Fibroblast of skin of left biceps (primary cell): Measurements from ENCODE around the gene PTGES3.
"Not testable (repeated sequence)": the region's sequence is repeated elsewhere in the genome, so short reads cannot be mapped to it uniquely, and the experiment has no call there.

Source experiments
- DNase-seq, 2 experiments: peaks; one replicate each; pipeline ENCODE4 v3.0.0-alpha.2; 2013; ENCODE audit warnings: low read depth in 2 of 2

Gene PTGES3

DNA sequence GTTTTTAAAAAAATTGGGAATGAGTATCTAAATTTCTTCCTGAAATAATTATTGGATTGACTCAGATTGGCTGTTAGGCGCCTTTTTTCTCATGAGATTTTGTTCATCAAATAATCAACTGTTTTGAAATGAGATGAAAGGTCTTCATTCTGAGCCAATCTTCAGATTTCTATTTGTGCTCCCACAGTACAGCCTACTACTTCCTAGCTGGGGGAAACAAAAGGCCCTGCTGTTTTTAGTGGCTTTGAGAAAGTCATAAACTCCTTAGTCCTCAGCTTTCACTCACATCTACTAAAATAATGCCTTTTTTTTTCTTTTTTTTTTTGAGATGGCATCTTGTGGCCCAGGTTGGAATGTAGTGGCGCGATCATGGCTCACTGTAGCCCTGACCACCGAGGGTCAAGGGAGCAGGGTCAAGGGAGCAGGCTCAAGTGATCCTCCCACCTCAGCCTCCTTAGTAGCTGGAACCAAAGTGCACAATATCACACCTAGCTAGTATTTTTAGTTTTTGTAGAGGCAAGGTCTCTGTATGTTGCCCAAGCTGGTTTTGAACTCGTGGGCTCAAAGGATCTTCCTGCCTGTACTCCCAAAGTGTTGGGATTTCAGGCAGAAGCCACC lies 21.8 kb upstream of the PTGES3 start:
- DNase-seq = no peak

DNA sequence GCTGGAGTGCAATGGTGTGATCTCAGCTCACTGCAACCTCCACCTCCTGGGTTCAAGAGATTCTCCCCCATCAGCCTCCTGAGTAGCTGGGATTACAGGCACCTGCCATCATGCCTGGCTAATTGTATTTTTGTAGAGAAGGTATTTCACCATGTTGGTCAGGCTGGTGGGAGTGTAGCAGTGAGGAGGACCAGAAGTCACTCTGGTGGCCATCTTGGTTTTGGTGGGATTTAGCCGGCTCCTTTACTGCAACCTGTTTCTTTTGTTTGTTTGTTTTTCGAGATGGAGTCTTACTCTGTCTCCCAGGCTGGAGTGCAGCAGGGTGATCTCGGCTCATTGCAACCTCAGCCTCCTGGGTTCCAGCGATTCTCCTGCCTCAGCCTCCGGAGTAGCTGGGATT lies 16.4 kb upstream of the PTGES3 start:
- not testable (repeated sequence) for DNase-seq

DNA sequence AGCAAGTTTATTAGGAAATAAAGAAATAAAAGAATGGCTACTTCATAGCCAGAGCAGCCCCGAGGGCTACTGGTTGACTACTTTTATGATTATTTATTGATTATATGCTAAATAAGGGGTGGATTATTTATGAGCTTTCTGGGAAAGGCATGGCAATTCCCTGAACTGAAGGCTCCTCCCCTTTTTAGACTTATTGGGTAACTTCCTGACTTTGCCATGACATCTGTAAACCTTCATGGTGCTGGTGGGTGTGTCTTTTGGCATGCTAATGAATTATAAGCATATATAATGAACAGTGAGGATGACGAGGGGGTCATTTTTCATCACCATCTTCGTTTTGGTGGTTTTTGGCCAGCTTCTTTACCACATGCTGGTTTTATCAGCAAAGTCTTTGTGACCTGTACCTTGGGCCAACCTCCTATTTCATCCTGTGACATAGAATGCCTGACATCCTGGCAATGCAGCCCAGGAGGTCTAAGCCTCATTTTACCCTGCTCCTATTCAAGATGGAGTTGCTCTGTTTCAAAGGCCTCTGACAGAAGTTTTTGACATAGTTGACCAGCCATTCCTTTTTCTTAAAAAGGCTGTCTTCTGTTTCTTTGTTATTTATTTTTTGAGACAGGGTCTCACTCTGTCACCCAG lies 11.1 kb upstream of the PTGES3 start:
- no peak for DNase-seq

DNA sequence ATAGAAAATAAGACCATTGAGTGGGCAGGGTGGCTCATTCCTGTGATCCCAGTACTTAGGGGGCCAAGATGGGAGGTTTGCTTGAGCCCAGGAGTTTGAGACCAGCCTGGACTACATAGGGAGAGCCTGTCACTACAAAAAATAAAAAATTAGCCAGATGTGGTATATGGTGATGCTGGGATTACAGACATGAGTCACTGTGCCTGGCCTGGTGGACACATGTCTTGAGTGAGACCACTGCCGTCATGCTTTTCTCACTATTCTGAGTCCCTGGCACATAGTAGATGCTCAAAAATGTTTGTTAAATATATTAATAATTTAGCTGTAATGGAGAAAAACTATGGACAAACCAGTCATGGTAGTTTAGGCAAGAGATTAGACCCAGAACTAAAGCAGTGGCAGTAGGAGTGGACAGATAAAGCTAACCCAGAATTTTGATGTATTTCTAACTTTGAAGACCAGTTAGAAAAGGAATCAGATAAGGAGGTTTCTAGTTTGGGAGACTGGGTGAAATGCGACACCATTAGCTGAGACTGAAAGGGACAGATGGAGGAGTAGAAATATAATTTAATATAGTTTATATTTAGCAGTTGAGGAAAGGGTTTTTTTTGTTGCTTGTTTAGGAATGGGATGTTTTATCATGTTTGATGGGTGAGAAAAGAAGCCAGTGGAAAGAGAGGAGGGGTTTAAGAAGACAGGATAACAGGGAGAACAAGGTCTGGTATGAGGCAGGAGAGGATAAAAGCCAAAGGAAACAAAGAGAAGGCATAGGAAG lies 7.4 kb upstream of the PTGES3 start:
- no peak for DNase-seq

DNA sequence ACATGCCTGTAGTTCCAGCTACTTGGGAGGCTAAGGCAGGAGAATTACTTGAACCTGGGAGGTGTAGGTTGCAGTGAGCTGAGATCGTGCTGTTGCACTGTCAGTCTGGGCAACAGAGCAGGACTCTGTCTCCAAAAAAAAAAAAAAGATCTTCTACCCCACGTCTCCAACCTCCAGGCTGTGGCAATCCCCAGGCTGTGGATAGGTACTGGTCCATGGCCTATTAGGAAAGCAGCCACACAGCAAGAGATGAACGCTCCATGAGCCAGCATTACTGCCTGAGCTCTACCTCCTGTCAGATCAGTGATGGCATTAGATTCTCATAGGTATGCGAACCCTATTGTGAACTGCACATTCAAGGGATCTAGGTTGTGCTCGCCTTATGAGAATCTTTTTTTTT lies 6.1 kb upstream of the PTGES3 start:
- no peak for DNase-seq

DNA sequence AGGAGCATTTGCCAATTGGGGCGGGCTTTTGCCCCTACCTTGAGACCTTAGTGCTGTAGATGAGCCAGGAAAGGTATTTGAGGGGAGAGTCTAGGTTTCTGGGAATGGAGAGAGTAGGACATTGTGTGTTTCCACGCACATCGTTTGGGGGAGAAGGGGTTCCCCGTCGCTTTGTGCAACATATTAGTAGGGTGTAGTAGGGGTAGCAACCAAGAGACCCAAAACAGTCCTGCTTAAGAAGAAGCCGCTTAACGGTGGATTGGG lies 694 bp upstream of the PTGES3 start:
- DNase-seq = no peak

DNA sequence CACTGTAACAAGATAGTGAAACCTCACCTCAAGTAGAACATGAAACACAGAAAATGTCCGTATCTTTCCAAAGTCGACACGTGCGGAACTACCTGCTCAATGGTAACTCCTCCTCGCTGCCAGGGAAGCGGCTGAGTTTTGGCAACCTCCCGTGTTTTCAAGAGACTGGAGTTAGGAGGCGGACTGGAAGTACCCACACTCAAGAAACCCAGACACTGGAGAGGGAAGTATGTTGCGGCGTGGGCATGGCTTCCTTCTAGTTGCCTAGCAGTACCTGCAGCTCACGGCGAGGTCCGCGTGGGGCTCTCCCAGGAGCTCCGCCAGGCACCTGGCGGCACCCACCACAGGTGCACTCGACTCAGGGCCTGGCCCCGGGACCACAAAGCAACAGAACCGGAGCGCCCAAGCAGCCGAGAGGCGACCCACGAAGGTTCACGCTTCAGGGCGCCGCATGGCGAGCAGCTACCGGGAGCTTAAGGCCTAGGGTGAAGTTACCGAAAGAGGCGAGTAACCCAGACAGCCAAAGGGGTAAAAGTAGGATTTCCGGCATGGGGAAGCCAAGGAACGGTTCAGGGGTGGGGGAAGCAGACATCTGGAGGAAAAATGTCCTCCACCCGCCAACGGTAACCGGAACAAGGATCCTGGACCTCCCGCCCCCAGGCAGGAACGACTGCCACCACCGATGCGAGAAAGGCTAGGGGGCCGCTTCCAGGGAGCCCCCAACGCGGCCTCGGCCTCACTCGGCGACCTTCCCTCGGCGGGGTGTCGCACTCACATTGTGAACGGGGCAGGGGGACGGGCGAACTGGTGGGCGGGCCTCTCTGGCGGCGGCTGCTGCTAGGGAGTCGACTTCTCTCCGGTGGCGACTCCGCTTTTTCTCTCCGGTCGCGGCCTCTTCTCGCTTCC lies 608 bp downstream of the PTGES3 start:
- DNase-seq = no peak

DNA sequence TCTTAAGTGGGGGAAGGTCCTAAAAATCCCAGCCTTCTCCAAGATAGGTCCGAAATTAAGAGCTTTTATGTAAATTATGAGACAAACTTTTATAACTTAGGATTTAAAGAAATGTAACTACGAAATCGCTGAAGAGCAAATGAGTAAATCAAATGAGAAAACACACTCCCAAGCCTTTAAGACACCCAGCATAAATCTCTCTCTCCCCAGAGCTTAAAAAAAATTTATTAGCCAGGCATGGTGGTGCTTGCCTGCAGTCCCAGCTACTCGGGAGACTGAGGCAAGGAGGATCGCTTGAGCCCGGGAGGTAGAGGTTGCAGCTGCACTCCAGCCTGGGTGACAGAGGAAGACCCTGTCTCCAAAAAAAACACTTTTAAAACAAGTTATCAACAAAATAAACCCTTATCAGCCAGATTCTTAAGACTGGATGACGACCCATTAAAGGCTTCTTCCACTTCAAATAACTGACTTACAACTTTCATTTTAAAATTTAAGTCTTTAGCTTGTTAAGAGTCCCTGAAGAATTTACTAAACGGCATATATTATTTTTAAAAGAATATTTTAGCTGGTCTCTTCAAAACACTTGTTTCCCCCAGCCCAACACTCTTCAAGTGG lies 3.2 kb downstream of the PTGES3 start:
- no peak for DNase-seq

DNA sequence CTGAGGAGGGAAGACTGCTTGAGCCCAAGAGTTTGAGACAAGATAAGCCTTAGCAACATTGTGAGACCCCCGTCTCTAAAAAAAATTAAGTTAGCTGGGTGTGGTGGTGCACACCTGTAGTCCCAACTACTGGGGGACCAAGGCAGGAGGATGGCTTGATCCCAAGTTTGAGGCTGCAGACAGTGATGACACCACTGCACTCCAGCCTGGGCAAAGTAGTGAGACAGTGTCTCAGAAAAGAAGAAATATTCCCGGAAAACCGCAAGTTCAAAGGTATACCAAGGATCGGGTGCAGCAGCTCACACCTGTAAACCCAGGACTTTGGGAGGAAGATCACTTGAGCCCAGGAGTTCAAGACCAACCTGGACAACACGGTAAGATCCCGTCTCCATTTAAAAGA lies 5.8 kb downstream of the PTGES3 start:
- no peak for DNase-seq

DNA sequence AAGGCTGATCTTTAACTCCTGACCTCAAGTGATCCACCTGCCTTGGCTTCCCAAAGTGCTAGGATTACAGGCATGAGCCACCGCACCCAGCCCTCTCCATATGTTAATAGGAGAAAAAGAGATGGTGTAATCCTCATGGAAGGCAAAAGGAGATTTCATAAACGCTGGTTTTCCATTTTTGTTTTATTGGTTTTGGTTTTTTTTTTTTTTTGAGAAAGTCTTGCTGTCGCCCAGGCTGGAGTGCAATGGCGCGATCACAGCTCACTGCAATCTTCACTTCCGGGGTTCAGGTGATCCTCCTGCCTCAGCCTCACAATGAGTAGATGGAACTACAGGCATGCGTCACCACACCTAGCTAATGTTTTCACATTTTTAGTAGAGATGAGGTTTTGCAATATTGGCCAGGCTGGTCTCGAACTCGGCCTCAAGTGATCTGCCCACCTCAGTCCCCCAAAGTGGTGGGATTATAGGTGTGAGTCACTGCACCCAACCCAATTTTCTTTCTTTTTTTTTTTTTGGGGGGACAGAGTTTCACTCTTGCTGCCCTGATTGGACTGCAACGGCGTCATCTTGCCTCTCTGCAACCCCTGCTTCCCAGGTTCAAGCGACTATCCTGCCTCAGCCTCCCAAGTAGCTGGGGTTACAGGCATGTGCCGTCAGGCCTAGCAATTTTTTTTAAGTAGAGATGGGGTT lies 8.1 kb downstream of the PTGES3 start:
- no peak for DNase-seq

DNA sequence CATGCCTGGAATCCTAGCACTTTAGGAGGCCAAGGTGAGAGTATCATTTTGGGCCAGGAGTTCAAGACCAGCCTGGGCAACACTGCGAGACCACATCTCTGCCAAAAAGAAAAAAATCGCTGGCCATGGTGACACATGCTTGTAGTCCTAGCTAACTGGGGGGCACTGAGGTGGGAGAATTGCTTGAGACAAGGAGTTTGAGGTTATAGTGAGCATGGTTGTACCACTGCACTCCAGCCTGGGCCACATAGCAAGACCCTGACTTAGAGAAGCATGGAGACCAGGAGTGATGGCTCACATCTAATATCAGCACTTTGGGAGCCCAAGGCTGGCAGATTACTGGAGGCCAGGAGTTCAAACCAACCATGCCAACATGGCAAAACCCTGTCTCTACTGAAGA lies 9.2 kb downstream of the PTGES3 start:
- DNase-seq = no peak

DNA sequence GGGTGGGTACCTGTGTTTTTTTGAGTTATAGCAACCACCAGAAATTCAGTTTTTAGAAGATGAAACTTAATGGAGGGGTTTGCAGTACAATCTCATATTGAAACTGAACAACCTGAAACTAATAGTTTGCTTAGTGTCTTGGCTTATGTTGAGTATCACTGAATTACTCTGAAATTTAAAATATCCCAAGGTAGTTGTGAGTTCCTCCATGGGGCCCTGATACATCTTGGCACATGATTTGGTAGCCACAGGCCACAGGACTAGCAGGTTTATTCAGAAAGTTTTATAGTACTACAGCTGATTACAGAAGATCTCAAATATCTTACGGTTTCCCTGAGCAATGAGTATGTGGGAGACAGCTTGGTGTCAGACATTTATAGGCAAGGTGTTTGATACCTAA lies 10.4 kb downstream of the PTGES3 start:
- DNase-seq = no peak

DNA sequence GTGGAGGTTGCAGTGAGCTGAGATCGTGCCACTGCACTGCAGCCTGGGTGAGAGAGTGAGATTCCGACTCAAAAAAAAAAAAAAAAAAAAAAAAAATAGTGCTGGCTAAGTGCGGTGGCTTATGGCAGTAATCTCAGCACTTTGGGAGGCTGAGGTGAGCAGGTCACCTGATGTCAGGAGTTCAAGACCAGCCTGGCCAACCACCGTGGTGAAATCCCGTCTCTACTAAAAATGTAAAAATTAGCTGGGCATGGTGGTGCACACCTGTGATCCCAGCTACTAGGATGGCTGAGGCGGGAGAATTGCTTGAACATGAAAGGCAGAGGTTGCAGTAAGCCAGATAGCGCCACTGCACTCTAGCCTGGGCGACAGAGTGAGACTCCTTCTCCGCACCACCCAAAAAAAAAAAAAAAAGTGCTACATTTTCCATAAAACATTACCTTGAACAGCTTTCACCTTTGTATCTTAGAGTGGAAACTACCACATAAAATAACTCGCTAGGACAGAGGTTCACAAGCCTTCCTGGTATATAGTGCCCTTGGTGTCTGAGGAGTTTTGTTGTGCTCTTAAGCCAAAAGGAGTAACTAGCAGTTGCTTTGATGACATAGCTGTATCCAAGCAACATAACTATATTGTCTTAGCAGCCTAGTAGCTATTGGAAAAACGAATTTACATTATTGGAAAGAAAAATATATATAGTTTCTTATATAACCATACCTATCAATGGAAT lies 11.1 kb downstream of the PTGES3 start:
- no peak for DNase-seq

DNA sequence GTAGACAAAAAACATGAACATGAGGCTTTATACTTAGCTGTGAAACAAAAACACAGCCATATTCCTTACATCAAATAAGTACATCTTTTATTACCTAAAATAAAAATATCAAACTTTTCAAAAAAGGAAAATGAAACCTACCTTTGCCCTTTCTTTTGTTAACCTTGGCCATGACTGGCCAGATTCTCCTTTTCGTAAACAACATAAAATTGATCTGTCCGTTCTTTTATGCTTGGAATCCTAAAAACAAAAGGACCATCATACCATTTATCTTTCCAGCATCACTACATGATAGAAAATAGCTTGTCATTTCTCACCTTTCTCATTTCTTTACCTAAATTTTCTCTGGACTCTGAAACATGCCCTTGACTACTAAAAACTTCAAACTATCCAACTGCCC lies 16.5 kb downstream of the PTGES3 start:
- DNase-seq = no peak

DNA sequence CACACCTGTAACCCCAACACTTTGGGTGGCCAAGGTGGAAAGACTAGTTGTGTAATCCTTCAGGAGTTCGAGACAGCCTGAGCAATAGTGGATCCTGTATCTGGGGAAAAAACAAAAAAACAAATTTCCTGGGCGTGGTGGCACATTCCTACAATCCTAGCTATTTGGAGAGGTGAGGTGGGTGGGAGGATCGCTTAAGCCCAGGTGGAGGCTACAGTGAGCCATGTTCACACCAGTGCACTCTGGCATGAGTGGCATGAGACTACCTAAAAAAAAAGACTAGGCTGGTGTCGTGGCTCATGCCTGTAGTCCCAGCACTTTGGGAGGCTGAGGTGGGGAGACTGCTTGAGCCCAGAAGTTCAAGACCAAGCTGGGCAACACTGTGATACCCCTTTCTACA lies 17.2 kb downstream of the PTGES3 start:
- no peak for DNase-seq

DNA sequence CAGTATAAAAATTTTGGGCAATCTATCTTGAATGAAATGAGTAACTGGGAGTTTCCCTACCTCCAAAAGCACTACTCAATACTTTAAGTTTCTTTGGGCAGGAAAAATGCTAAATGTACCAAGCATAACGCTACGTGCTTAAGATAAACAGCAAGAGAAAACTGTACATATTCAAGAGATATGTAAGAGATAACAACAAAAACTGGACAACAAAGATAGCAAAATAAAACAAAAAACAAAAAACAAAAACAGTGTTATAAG lies 20.0 kb downstream of the PTGES3 start:
- DNase-seq = no peak

DNA sequence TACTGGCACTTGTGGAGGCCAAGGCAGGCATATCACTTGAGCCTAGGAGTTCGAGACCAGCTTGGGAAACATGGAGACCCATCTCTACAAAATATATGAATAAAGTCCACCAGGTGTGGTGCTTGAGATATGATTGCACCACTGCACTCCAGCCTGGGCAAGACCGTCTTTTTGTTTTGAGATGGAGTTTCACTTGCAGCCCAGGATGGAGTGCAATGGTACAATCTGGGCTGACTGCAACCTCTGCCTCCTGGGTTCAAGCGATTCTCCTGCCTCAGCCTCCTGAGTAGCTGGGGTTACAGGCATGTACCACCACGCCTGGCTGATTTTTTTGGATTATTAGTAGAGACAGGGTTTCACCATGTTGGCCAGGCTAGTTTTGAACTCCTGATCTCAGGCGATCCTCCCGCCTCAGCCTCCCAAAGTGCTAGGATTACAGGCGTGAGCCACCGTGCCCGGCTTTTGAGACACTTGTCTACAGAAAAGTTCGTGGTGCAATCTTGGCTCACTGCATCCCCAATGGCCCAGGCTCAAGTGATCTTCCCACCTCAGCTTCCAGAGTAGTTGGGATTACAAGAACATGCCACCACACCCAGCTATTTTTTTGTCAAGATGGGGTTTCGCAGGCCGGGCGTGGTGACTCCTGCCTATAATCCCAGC lies 26.0 kb downstream of the PTGES3 start:
- no peak for DNase-seq

DNA sequence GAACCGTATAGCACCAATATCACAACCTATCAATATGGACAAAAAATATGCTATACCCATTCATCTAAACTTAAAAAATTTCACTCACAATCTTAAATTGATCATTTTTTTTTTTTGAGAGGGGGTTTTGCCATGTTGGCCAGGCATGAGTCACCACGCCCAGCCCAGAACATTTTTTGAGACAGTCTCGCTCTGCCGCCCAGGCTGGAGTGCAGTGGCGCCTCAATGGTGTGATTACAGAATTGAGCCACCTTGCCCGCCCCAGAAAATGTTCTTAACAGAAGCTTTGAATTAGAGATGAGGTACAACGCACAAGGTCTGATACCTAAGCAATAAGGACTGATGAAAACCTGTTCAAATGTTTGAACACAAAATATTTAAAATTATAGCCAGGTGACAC lies 26.5 kb downstream of the PTGES3 start:
- DNase-seq = no peak

DNA sequence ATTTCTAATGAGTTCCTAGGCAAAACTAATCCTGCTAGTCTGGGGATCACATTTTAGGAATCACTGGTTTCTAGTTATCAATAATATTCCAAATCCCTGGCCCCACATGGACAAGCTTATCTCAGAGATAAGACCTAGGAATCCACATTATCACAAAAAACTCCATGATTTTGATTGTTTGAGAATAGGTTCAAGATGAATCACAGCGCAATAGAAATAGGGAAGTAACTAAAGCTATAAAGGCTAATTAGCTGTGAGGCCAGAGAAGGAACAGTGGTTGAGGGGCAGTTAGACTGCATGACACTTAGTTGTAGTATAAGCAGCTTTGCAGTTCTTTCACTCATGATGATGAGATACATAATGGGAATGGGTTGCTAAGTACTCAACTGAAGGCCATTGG lies 29.2 kb downstream of the PTGES3 start:
- no peak for DNase-seq
